Natural killer cell treated with Interleukin-12 subunit alpha and Interleukin-12 subunit beta and Interleukin-15 and Interleukin-18, amount 100 ng/mL, for 72 hours (primary cell): ENCODE results near the gene TSPAN4. TPM values are rescaled to one million over a fixed set of nuclear protein-coding genes. Genes with fewer than 3 reads are reported as not detected.

ENCODE experiments used
- ATAC-seq, 2 donors: fragments of 150-1000 bp; cut with Tn5 transposase in 1 of 2; sonication (Bioruptor Pico), chemical (Tn5 transposase) in 1 of 2; 2 replicates each; pipeline ENCODE4 v1.10.0; 2021
- DNase-seq: peaks from one replicate; pipeline ENCODE4 v3.0.0; 2022; ENCODE audit warnings: low spot score
- H3K27ac Mint-ChIP-seq, 2 donors: 1 replicate in 1 of 2; 2 replicates in 1 of 2; pipeline ENCODE4 v1.8.0; 2022; ENCODE audit warnings: mixed read lengths in 2 of 2, mild to moderate bottlenecking in 1 of 2, moderate library complexity in 1 of 2
- H3K27me3 Mint-ChIP-seq, 2 donors: 1 replicate in 1 of 2; 2 replicates in 1 of 2; pipeline ENCODE4 v1.8.0; 2022; ENCODE audit warnings: mixed read lengths in 2 of 2
- H3K36me3 Mint-ChIP-seq: one replicate; pipeline ENCODE4 v1.8.0; 2022; ENCODE audit warnings: mixed read lengths
- H3K4me1 Mint-ChIP-seq, 2 donors: 1 replicate in 1 of 2; 2 replicates in 1 of 2; pipeline ENCODE4 v1.8.0; 2022; ENCODE audit warnings: low read depth in 2 of 2, mixed read lengths in 2 of 2, mild to moderate bottlenecking in 1 of 2
- H3K4me3 Mint-ChIP-seq: one replicate; pipeline ENCODE4 v1.8.0; 2022; ENCODE audit warnings: mixed read lengths
- H3K9me3 Mint-ChIP-seq: 2 replicates; pipeline ENCODE4 v1.8.0; 2022; ENCODE audit warnings: mixed read lengths
- total RNA-seq, 2 donors: library from RNA; stranded (reverse); gene quantifications; one replicate each; pipeline ENCODE4 v1.2.3, GENCODE V29; 2022

The TSPAN4 gene
- total RNA-seq, 2 donors from 2014 or later, result 17.4 to 31.4 TPM

- peaks cover 18 to 27% of the 10 kb centered on the region in 2 donors for H3K4me1 Mint-ChIP-seq
- peak overlapping the region; percentile 92 for H3K4me3 Mint-ChIP-seq
- peaks cover 7% of the 10 kb centered on the region for H3K36me3 Mint-ChIP-seq
- ATAC-seq (no peak), DNase-seq (no peak)
- H3K27ac Mint-ChIP-seq, result peak overlapping the region in 1 of 2 donors; percentile 97
- H3K9me3 Mint-ChIP-seq, result no peaks in the 10 kb centered on the region
- H3K27me3 Mint-ChIP-seq, result no peaks in the 10 kb centered on the region
Measured at GRCh38 chr11:813072-813455, 29.6 kb upstream of the TSPAN4 start.

GRCh38 chr11:813456-814096 lies 29.1 kb upstream of the TSPAN4 start:
- Mint-ChIP-seq H3K27ac (no peak overlapping the region), H3K36me3 (peaks cover 7% of the 10 kb centered on the region)

GRCh38 chr11:815675-816432 lies 26.8 kb upstream of the TSPAN4 start:
- Mint-ChIP-seq H3K9me3 (no peaks in the 10 kb centered on the region), H3K36me3 (peaks cover 6% of the 10 kb centered on the region), H3K4me1 (peaks cover 14 to 18% of the 10 kb centered on the region in 2 donors), H3K27me3 (no peaks in the 10 kb centered on the region), H3K27ac (no peak overlapping the region), H3K4me3 (no peak overlapping the region)
- DNase-seq (no peak), ATAC-seq (no peak)

More at GRCh38 chr11:813456-814096, 29.1 kb upstream of the TSPAN4 start:
- DNase-seq (no peak), ATAC-seq (no peak)
- no peak overlapping the region for H3K4me3 Mint-ChIP-seq
- H3K9me3 Mint-ChIP-seq, result no peaks in the 10 kb centered on the region
- H3K27me3 Mint-ChIP-seq, result no peaks in the 10 kb centered on the region
- peaks cover 20 to 25% of the 10 kb centered on the region in 2 donors for H3K4me1 Mint-ChIP-seq

GRCh38 chr11:816433-816779 lies 26.2 kb upstream of the TSPAN4 start:
- Mint-ChIP-seq H3K9me3 (no peaks in the 10 kb centered on the region), H3K4me1 (peaks cover 13 to 17% of the 10 kb centered on the region in 2 donors), H3K36me3 (peaks cover under 1% of the 10 kb centered on the region), H3K27ac (no peak overlapping the region), H3K27me3 (no peaks in the 10 kb centered on the region), H3K4me3 (no peak overlapping the region)
- DNase-seq (no peak), ATAC-seq (no peak)

- Mint-ChIP-seq H3K27ac (peak within 1 kb of the TSS in 1 of 2 donors; percentile 76), H3K9me3 (no peaks in the 10 kb centered on the region), H3K4me1 (peaks cover 5 to 10% of the 10 kb centered on the region in 2 donors), H3K4me3 (peak within 1 kb of the TSS; percentile 83), H3K36me3 (no peaks in the 10 kb centered on the region), H3K27me3 (no peaks in the 10 kb centered on the region)
- DNase-seq (no peak), ATAC-seq (no peak)
Measured at GRCh38 chr11:818396-819128, 24.1 kb upstream of the TSPAN4 start, which contains the start of gene PNPLA2. Gene PNPLA2 (plus strand): TSS chr11:818914. CDS start chr11:819719, 805 bp downstream.

GRCh38 chr11:819129-819931 lies 23.3 kb upstream of the TSPAN4 start:
- DNase-seq (peak; percentile 92), ATAC-seq (peak; percentile 88 to 92)
- Mint-ChIP-seq H3K27ac (peak overlapping the region in 1 of 2 donors; percentile 64), H3K36me3 (no peaks in the 10 kb centered on the region), H3K4me1 (peaks cover 5 to 10% of the 10 kb centered on the region in 2 donors), H3K4me3 (peak overlapping the region; percentile 83), H3K9me3 (no peaks in the 10 kb centered on the region), H3K27me3 (no peaks in the 10 kb centered on the region)

GRCh38 chr11:819943-820649 lies 22.6 kb upstream of the TSPAN4 start:
- no peaks in the 10 kb centered on the region for H3K36me3 Mint-ChIP-seq
- H3K9me3 Mint-ChIP-seq, result no peaks in the 10 kb centered on the region
- peaks cover 5 to 10% of the 10 kb centered on the region in 2 donors for H3K4me1 Mint-ChIP-seq
- no peaks in the 10 kb centered on the region for H3K27me3 Mint-ChIP-seq
- H3K4me3 Mint-ChIP-seq, result peak overlapping the region; percentile 83
- DNase-seq, result peak; percentile 93
- peak; percentile 84 to 85 for ATAC-seq
- peak overlapping the region in 1 of 2 donors; percentile 64 for H3K27ac Mint-ChIP-seq

GRCh38 chr11:820655-821511 lies 21.8 kb upstream of the TSPAN4 start:
- H3K27ac Mint-ChIP-seq, result peak overlapping the region in 1 of 2 donors; percentile 84
- no peaks in the 10 kb centered on the region for H3K36me3 Mint-ChIP-seq
- H3K4me3 Mint-ChIP-seq, result peak overlapping the region; percentile 83
- peaks cover 5 to 10% of the 10 kb centered on the region in 2 donors for H3K4me1 Mint-ChIP-seq
- DNase-seq (no peak), ATAC-seq (no peak)
- H3K27me3 Mint-ChIP-seq, result no peaks in the 10 kb centered on the region
- no peaks in the 10 kb centered on the region for H3K9me3 Mint-ChIP-seq

GRCh38 chr11:821512-822371 lies 20.9 kb upstream of the TSPAN4 start:
- Mint-ChIP-seq H3K36me3 (no peaks in the 10 kb centered on the region), H3K27ac (peak overlapping the region in 1 of 2 donors; percentile 84), H3K4me3 (peak overlapping the region; percentile 38), H3K27me3 (no peaks in the 10 kb centered on the region), H3K4me1 (peaks cover 5 to 10% of the 10 kb centered on the region in 2 donors), H3K9me3 (no peaks in the 10 kb centered on the region)
- ATAC-seq, result no peak
- DNase-seq, result no peak

- Mint-ChIP-seq H3K36me3 (no peaks in the 10 kb centered on the region), H3K9me3 (no peaks in the 10 kb centered on the region), H3K4me3 (no peak overlapping the region), H3K27ac (no peak overlapping the region), H3K4me1 (peaks cover 15 to 17% of the 10 kb centered on the region in 2 donors), H3K27me3 (peaks cover 0 to 8% of the 10 kb centered on the region in 2 donors)
- ATAC-seq (no peak), DNase-seq (no peak)
Measured at GRCh38 chr11:823441-824291, 19.0 kb upstream of the TSPAN4 start.
